IMR-90 (cell line): ENCODE data around the gene STK40. TPM values are rescaled to one million over a fixed set of nuclear protein-coding genes. Genes with fewer than 3 reads are reported as not detected.

Source experiments
- ATAC-seq: fragments of 200-7000 bp; cut with Tn5 transposase; 2 replicates; pipeline ENCODE4 v1.9.1; 2020; ENCODE audit warnings: low read depth, mild to moderate bottlenecking, moderate library complexity
- BruUV-seq: library from RNA; stranded (reverse); fragments of 400-500 nt; replicated peaks from 2 replicates; lab custom pipeline; 2021; lab: Mats Ljungman, UMichigan
- CTCF ChIA-PET: fragments of 300-600 bp; formaldehyde crosslinking; extraction: SDS; loops from one replicate; lab custom pipeline; 2021; ENCODE audit warnings: antibody characterized with exemption; lab: Yijun Ruan, JAX
- POLR2A ChIA-PET: fragments of 300-600 bp; sonication (Branson Sonifier 250); formaldehyde crosslinking; loops from one replicate; lab custom pipeline; 2022; ENCODE audit warnings: antibody characterized with exemption; ENCODE audit not compliant: unreplicated experiment; lab: Charles Lee
- DNase-seq: peaks from one replicate; pipeline ENCODE4 v3.0.0; 2013
- H2AFZ ChIP-seq: replicated peaks from 2 replicates; pipeline ENCODE3; 2013; ENCODE audit warnings: low read length, mild to moderate bottlenecking; ENCODE audit not compliant: poor library complexity
- H2AK5ac ChIP-seq: 2 replicates; pipeline ENCODE4 v1.6.1; 2013; ENCODE audit warnings: low read depth, low read length, inconsistent platforms
- H2AK9ac ChIP-seq: replicated peaks from 2 replicates; pipeline ENCODE3; 2013; ENCODE audit warnings: mild to moderate bottlenecking, low read depth, low read length, moderate library complexity; ENCODE audit not compliant: poor library complexity
- H2BK120ac ChIP-seq: 2 replicates; pipeline ENCODE4 v1.6.1; 2013; ENCODE audit warnings: low read depth, low read length, inconsistent platforms
- H2BK15ac ChIP-seq: 3 replicates; pipeline ENCODE4 v1.6.1; 2013; ENCODE audit warnings: low read depth, low read length, inconsistent platforms
- H2BK20ac ChIP-seq: 2 replicates; pipeline ENCODE4 v1.6.1; 2013; ENCODE audit warnings: low read depth, mild to moderate bottlenecking, inconsistent platforms, low read length, moderate library complexity
- H2BK5ac ChIP-seq: 2 replicates; pipeline ENCODE4 v1.6.1; 2013; ENCODE audit warnings: mild to moderate bottlenecking, low read depth, low read length, inconsistent platforms; ENCODE audit not compliant: poor library complexity, severe bottlenecking
- H3K14ac ChIP-seq: replicated peaks from 2 replicates; pipeline ENCODE4 v1.6.1; 2013; ENCODE audit warnings: low read depth, low read length, inconsistent platforms
- H3K18ac ChIP-seq: 2 replicates; pipeline ENCODE4 v1.6.1; 2013; ENCODE audit warnings: low read depth, low read length, control low read depth
- H3K23ac ChIP-seq: 2 replicates; pipeline ENCODE4 v1.6.1; 2013; ENCODE audit warnings: low read depth, low read length, inconsistent platforms
- H3K27ac ChIP-seq: 2 replicates; pipeline ENCODE4 v1.5.1; 2013; ENCODE audit warnings: mild to moderate bottlenecking, control low read depth, low read length; ENCODE audit not compliant: insufficient read depth
- H3K27me3 ChIP-seq: 2 replicates; pipeline ENCODE4 v1.6.1; 2013; ENCODE audit warnings: low read length; ENCODE audit not compliant: control insufficient read depth, insufficient read depth
- H3K36me3 ChIP-seq: 2 replicates; pipeline ENCODE4 v1.6.1; 2013; ENCODE audit warnings: low read length, mixed read lengths; ENCODE audit not compliant: control insufficient read depth, insufficient read depth
- H3K4ac ChIP-seq: 2 replicates; pipeline ENCODE4 v1.6.1; 2013; ENCODE audit warnings: low read depth, low read length, inconsistent platforms
- H3K4me1 ChIP-seq: 2 replicates; pipeline ENCODE4 v1.6.1; 2013; ENCODE audit warnings: low read length, mixed read lengths; ENCODE audit not compliant: control insufficient read depth, insufficient read depth
- H3K4me2 ChIP-seq: 2 replicates; pipeline ENCODE4 v1.6.1; 2013; ENCODE audit warnings: low read depth, mild to moderate bottlenecking, control low read depth, low read length, moderate library complexity
- H3K4me3 ChIP-seq: 2 replicates; pipeline ENCODE4 v1.5.1; 2013; ENCODE audit warnings: low read depth, mild to moderate bottlenecking, control low read depth, low read length, moderate library complexity; ENCODE audit not compliant: insufficient read depth
- H3K56ac ChIP-seq: 2 replicates; pipeline ENCODE4 v1.6.1; 2013; ENCODE audit warnings: low read length, inconsistent platforms; ENCODE audit not compliant: insufficient read depth; ENCODE audit errors: extremely low read depth
- H3K79me1 ChIP-seq, 2 experiments: 2 replicates each; pipeline ENCODE4 v1.6.1; 2013; ENCODE audit warnings: low read length in 2 of 2, inconsistent platforms in 1 of 2, low read depth in 1 of 2
- H3K9ac ChIP-seq: 2 replicates; pipeline ENCODE4 v1.6.1; 2013; ENCODE audit warnings: low read depth, low read length, control low read depth
- H3K9me1 ChIP-seq: 2 replicates; pipeline ENCODE4 v1.6.1; 2013; ENCODE audit warnings: low read length, inconsistent platforms; ENCODE audit not compliant: insufficient read depth
- H3K9me3 ChIP-seq: 2 replicates; pipeline ENCODE4 v1.6.1; 2013; ENCODE audit warnings: low read length; ENCODE audit not compliant: control insufficient read depth, insufficient read depth
- H4K20me1 ChIP-seq: 2 replicates; pipeline ENCODE4 v1.6.1; 2013; ENCODE audit warnings: low read length, inconsistent platforms; ENCODE audit not compliant: insufficient read depth
- H4K5ac ChIP-seq: 2 replicates; pipeline ENCODE4 v1.6.1; 2013; ENCODE audit warnings: mild to moderate bottlenecking, low read depth, low read length, control low read depth
- H4K8ac ChIP-seq, 2 experiments: 2 replicates each; pipeline ENCODE4 v1.6.1; 2013; ENCODE audit warnings: low read depth in 2 of 2, low read length in 2 of 2, control low read depth in 1 of 2, inconsistent platforms in 1 of 2
- H4K91ac ChIP-seq: 2 replicates; pipeline ENCODE4 v1.6.1; 2013; ENCODE audit warnings: low read depth, low read length, inconsistent platforms; ENCODE audit not compliant: insufficient read depth
- BHLHE40 ChIP-seq: fragments of 150-350 bp; IDR thresholded peaks from 2 replicates; pipeline ENCODE4 v1.6.1; 2016; ENCODE audit warnings: mild to moderate bottlenecking, low read depth, low read length
- CEBPB ChIP-seq: IDR thresholded peaks from 2 replicates; pipeline ENCODE4 v1.6.1; 2012; ENCODE audit warnings: low read depth, low read length, improper control_type of control experiment
- FOS ChIP-seq: fragments of 150-350 bp; IDR thresholded peaks from 2 replicates; pipeline ENCODE4 v1.6.1; 2016; ENCODE audit warnings: low read depth, low read length
- MAFK ChIP-seq: IDR thresholded peaks from 2 replicates; pipeline ENCODE4 v1.6.1; 2012; ENCODE audit warnings: low read depth, low read length, improper control_type of control experiment
- MAZ ChIP-seq: IDR thresholded peaks from 2 replicates; pipeline ENCODE4 v1.6.1; 2012; ENCODE audit warnings: low read depth, mild to moderate bottlenecking, low read length, improper control_type of control experiment, moderate library complexity, borderline replicate concordance
- MXI1 ChIP-seq: IDR thresholded peaks from 2 replicates; pipeline ENCODE4 v1.6.1; 2012; ENCODE audit warnings: low read depth, mild to moderate bottlenecking, low read length, moderate library complexity, borderline replicate concordance
- NFE2L2 ChIP-seq: fragments of 150-350 bp; IDR thresholded peaks from 2 replicates; pipeline ENCODE4 v1.6.1; 2016; ENCODE audit warnings: low read depth, mild to moderate bottlenecking, low read length
- RAD21 ChIP-seq: IDR thresholded peaks from 2 replicates; pipeline ENCODE4 v1.6.1; 2012; ENCODE audit warnings: low read length, improper control_type of control experiment
- RCOR1 ChIP-seq: IDR thresholded peaks from 2 replicates; pipeline ENCODE4 v1.6.1; 2012; ENCODE audit warnings: mild to moderate bottlenecking, low read length, improper control_type of control experiment; ENCODE audit not compliant: insufficient replicate concordance
- SMC3 ChIP-seq: fragments of 150-350 bp; IDR thresholded peaks from 2 replicates; pipeline ENCODE4 v1.6.1; 2016; ENCODE audit warnings: low read depth, mild to moderate bottlenecking, antibody characterized with exemption, low read length, moderate library complexity
- WGBS, 2 experiments: methylation state at CpG; one replicate each; pipeline versions ENCODE4 v1.1.5 to v1.1.7; 2013; ENCODE audit warnings: missing lambda C conversion rate in 2 of 2; ENCODE audit not compliant: insufficient read length in 1 of 2; ENCODE audit errors: extremely low coverage in 2 of 2; 5-methylcytosine and 5-hydroxymethylcytosine counted together
- dilution Hi-C: fragments of 300-500 bp; cut with HindIII; formaldehyde crosslinking; loops from one replicate; pipeline ENCODE4 v1.14.3; 2018; ENCODE audit warnings: low sequenced_read_pairs; ENCODE audit not compliant: unreplicated experiment
- in situ Hi-C: fragments of 300-500 bp; cut with MboI; formaldehyde crosslinking; loops from 3 replicates; pipeline ENCODE4 v1.14.3; 2019; ENCODE audit warnings: low sequenced_read_pairs, inconsistent platforms, mixed read lengths
- intact Hi-C: fragments of 100-400 bp; cut with micrococcal nuclease; formaldehyde crosslinking; loops from 2 replicates; pipeline ENCODE4 v1.10.0; 2022
- polyA plus RNA-seq, 3 experiments: library from polyadenylated mRNA; depleted of rRNA; stranded (reverse); fragments of >200 nt; gene quantifications; 2 replicates each; pipeline ENCODE4 v1.2.3, GENCODE V29; 2012; ENCODE audit warnings: low replicate concordance in 1 of 3
- total RNA-seq: library from RNA; depleted of rRNA; stranded (reverse); fragments of >200 nt; gene quantifications from 2 replicates; pipeline ENCODE4 v1.2.3, GENCODE V29; 2012
- TF ChIP-seq, protein P1 (sequence below): conservative IDR thresholded peaks from 2 replicates; pipeline ENCODE4 v1.5.1; 2012; ENCODE audit warnings: mild to moderate bottlenecking, low read depth, low read length, improper control_type of control experiment
- TF ChIP-seq, protein P2 (sequence below): fragments of 150-350 bp; IDR thresholded peaks from 2 replicates; pipeline ENCODE4 v1.6.1; 2017; ENCODE audit warnings: mild to moderate bottlenecking, antibody characterized with exemption, low read length, low read depth

Gene STK40
- total and polyA plus RNA-seq, 2 of the 4 experiments (the other 2 are of a cell fraction), result 16.0 to 29.9 TPM

DNA sequence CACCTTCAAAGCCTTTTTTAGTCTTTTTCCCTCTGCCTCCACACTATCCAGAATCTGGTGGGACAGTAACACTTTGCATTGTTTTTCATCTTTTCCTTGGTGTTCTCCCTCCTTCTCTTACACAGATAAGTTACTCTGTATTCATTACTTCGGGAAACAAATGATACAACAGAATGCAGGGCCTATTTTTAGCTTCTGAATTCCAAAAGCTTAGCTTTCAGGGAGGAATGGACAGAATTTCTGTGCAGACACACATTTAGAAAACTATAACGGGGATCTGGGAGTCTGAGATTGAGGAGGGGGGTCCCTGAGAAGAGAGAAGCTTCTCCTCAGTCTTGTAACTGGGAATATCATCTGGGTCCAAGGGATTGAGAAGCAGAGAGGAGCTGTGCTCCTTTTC lies 3.5 kb upstream of the STK40 start:
- no peaks in the 10 kb centered on the region for H3K9me3 ChIP-seq
- H3K27ac ChIP-seq, result no peak overlapping the region
- H3K27me3 ChIP-seq, result no peaks in the 10 kb centered on the region
- TF ChIP-seq BHLHE40 (no peak), MAFK (no peak), CEBPB (no peak), MAZ (no peak), SMC3 (no peak), NFE2L2 (no peak), MXI1 (no peak), RCOR1 (no peak), FOS (no peak), RAD21 (no peak)
- TF ChIP-seq, protein P1, sequence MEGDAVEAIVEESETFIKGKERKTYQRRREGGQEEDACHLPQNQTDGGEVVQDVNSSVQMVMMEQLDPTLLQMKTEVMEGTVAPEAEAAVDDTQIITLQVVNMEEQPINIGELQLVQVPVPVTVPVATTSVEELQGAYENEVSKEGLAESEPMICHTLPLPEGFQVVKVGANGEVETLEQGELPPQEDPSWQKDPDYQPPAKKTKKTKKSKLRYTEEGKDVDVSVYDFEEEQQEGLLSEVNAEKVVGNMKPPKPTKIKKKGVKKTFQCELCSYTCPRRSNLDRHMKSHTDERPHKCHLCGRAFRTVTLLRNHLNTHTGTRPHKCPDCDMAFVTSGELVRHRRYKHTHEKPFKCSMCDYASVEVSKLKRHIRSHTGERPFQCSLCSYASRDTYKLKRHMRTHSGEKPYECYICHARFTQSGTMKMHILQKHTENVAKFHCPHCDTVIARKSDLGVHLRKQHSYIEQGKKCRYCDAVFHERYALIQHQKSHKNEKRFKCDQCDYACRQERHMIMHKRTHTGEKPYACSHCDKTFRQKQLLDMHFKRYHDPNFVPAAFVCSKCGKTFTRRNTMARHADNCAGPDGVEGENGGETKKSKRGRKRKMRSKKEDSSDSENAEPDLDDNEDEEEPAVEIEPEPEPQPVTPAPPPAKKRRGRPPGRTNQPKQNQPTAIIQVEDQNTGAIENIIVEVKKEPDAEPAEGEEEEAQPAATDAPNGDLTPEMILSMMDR, result no peak
- TF ChIP-seq, protein P2, sequence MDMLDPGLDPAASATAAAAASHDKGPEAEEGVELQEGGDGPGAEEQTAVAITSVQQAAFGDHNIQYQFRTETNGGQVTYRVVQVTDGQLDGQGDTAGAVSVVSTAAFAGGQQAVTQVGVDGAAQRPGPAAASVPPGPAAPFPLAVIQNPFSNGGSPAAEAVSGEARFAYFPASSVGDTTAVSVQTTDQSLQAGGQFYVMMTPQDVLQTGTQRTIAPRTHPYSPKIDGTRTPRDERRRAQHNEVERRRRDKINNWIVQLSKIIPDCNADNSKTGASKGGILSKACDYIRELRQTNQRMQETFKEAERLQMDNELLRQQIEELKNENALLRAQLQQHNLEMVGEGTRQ, result no peak
- peaks cover 15% of the 10 kb centered on the region for H4K20me1 ChIP-seq
- H3K9ac ChIP-seq, result no peak overlapping the region; the same call in 1 of the 2 replicates
- no CpG with 5 or more reads among the region's 2 CpGs for WGBS, 2 experiments
- peak overlapping the region; percentile 51 for H2BK5ac ChIP-seq
- H2BK15ac ChIP-seq, result no peak overlapping the region; the same call in 2 of the 3 replicates
- no peak overlapping the region for H3K4me2 ChIP-seq
- intact Hi-C loops (loop anchor here (5.0 kb wide), 2 partner anchors 33 to 67 kb away; partner anchors contain the start of gene EVA1B), in situ Hi-C loops (no loop called here), dilution Hi-C loops (no loop called here)
- H2AK9ac ChIP-seq, result no peak overlapping the region
- no peak overlapping the region for H4K5ac ChIP-seq
- peaks cover 18% of the 10 kb centered on the region for H3K4me1 ChIP-seq
- no peak overlapping the region; the same call in 1 of the 2 replicates for H3K14ac ChIP-seq
- no peak for ATAC-seq
- BruUV-seq, result no TSS peak
- H2BK20ac ChIP-seq, result no peak overlapping the region; the same call in 1 of the 2 replicates
- 0 out of 2 replicates have a peak overlapping the region, but pooled peaks have one; percentile 5 for H3K18ac ChIP-seq
- no peak for DNase-seq
- H2AFZ ChIP-seq, result no peak overlapping the region
- peak overlapping the region; percentile 25; the same call in 1 of the 2 replicates for H3K4ac ChIP-seq
- ChIA-PET POLR2A (no interaction called here), CTCF (interaction anchor here (1.6 kb wide), 1 partner anchor 239 kb away, joined by 3 read pairs; no protein-coding TSS in a partner anchor)
- H3K9me1 ChIP-seq, result peaks cover 25% of the 10 kb centered on the region
- H3K4me3 ChIP-seq, result no peak overlapping the region
- H4K8ac ChIP-seq, result peak overlapping the region in 1 of 2 experiments; percentile 12; a peak in 1 of 4 replicates
- H3K23ac ChIP-seq, result peak overlapping the region; percentile 23; the same call in 1 of the 2 replicates
- H3K56ac ChIP-seq, result no peak overlapping the region
- H2AK5ac ChIP-seq, result peak overlapping the region; percentile 27; the same call in 1 of the 2 replicates
- no peak overlapping the region for H4K91ac ChIP-seq
- H3K36me3 ChIP-seq, result peaks cover 23% of the 10 kb centered on the region
- H3K79me1 ChIP-seq, result peaks cover 9 to 56% of the 10 kb centered on the region in 2 experiments
- no peak overlapping the region; the same call in 1 of the 2 replicates for H2BK120ac ChIP-seq
